M059J (cell line): Measurements from ENCODE around the gene BCAR1. TPM values are rescaled to one million over a fixed set of nuclear protein-coding genes. Genes with fewer than 3 reads are reported as not detected.
"Not testable (repeated sequence)": the region's sequence is repeated elsewhere in the genome, so short reads cannot be mapped to it uniquely, and the experiment has no call there.

ENCODE experiments used
- DNase-seq: peaks from one replicate; pipeline ENCODE4 v3.0.0-alpha.2; 2012; ENCODE audit warnings: low read depth
- total RNA-seq: library from RNA; depleted of rRNA; stranded (reverse); fragments of >200 nt; shearing (Covaris generic); gene quantifications from 2 replicates; pipeline ENCODE4 v1.2.3, GENCODE V29; 2014

BCAR1 gene
- total RNA-seq, 1 experiment from 2014 or later = 80.5 TPM

- not testable (repeated sequence) for DNase-seq
These were observed 10.8 kb downstream of the BCAR1 start for GRCh38 chr16:75240633-75241032.

DNA sequence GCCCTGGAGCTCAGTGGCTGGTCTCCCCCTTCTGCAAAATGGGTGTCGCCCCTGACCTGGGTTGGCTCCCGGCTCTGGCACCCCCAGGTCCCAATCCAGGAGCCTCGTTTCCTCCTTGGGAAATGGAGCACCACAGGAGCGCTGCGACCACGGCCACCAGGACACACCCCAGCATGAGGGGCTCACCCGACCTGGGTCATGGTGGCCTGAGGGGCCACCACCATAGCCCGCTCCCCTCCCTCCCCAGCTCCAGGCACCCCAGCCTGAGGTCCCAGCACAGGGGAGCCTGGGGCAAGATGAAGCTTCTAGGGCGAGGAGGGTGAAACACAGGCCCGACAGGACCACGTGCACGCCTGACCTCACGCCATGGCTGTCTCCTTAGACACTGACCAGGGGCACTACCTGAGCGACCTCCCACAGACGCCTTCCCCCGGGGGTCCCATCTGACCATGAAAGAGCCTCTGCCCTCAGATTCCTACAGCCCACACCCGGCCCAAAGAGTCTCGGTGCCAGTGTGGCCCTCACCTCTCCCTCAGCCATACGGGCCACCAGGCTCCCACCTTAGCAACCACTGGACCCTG lies 11.8 kb downstream of the BCAR1 start:
- no peak for DNase-seq

DNA sequence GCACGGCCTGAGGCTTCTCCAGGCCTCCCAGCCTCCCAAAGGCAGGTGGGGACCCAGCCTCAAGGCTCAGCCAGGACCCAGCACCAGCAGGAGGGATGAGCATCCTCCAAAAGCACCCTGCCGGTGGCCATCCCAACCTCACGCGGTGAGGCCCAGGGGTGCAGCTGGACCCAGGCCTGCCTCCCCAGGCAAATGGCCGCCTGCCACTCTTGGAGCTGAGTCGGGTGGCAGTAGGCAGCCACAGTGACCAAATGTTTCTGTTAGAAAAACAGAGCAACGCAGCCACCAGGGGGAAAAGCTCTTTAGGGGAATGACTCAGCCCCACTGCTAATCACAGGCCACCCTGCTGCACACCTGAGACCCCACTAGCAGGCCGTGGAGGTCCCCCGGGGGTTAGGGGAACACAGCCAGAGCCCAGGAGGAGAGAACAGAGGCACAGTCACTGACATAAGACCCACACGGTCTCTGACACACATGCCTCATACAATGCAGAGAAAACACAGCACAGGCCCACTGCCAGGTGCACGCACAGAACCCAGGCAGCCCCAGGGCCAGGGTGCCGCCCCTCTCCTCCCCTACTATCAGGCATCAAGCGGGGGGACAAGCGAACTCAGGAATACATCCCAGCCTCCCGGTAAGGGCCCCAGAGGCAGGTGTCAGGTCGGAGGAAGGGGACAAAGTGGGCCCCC lies 12.4 kb downstream of the BCAR1 start:
- DNase-seq = peak; percentile 82

DNA sequence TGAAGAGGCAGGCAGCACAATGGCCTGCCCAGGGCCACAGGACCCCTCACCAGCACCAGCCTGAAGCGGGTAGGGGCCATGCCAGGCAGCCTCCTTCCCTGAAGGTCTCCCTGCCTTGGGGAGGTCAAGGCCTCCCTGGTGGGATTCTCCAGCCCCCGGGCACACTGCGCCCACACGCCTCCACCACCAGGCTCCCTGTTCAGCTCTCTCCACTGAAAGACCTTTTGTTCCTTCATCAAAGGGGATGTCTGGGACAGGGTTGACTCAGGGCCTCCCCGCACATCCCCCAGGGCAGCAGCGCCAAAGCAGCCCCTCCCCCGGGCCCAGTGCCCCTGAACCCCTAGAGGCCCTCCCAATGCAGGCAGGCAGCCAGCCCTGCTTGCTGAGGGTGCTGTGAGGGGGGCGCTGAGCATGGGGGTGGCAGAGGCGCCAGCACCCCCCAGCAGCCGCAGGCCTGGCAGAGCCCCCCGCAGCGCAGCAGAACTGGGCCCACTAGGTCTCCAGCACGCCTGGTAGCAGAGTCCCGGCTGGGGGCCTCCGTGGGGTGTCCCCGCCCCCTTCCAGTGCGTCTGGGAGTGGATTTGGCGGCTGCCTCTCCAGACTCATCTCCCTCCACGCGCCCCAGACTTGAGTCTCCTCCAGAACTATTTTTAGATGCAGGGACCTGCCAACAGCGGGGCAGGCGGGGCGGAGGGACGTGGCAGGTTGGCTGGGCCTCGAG lies 13.1 kb downstream of the BCAR1 start:
- peak; percentile 90 for DNase-seq

DNA sequence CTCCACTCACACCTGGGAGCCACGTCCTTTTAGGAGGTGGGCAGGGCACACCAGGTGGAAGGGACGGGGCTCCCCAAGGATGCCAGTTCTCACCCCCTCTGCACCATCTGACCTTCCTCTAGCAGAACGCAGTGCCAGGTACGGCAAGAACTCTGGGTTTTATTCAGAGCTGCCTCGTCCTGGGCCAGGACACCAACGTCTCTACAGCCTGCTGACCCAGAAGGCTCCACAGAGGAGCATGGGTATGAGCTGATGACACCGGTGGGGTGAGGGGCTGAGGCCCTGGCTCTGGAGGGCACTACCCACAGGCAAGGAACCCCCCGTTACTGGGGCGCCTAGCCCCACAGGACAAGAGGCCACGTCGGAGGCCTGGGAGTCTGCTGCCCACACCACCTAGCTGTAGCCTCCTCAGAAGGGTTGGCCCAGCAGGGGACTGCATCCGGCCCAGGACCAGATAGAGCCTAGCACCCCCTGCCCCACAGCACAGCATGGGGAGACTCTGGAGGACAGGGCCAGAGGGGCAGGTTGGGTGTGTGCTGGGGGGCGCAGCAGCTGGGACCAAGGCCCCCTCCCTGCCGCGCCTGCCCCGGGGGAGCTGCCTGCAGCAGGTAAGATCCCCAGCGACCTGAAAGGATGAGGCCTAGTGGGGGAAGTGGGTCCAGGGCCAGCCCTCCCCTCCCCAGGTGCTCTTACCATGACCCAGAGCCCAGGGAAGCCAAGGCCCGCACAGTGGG lies 13.9 kb downstream of the BCAR1 start:
- DNase-seq = no peak

GRCh38 chr16:75236736-75237397 lies 14.6 kb downstream of the BCAR1 start:
- DNase-seq = no peak

DNA sequence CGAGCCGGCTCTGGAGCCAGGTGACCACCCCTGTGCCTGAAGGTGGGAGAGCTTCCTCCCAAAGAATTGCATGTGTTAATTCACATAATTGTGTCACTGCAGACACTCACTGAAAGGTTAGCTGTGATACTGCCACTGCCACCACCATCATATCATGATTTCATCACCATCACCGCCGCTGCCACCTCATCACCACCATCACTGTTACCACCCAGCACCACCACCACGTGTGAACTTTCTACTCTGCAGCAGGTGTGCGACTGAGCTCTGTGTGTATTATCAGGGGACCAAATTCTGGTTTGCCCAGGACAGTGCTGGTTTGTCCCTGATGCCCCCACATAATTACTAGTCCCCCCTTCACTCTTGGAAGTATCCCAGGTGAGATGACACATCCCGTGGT lies 15.2 kb downstream of the BCAR1 start:
- DNase-seq = no peak

- no peak for DNase-seq
These were observed 15.7 kb downstream of the BCAR1 start for GRCh38 chr16:75235721-75236193.

DNA sequence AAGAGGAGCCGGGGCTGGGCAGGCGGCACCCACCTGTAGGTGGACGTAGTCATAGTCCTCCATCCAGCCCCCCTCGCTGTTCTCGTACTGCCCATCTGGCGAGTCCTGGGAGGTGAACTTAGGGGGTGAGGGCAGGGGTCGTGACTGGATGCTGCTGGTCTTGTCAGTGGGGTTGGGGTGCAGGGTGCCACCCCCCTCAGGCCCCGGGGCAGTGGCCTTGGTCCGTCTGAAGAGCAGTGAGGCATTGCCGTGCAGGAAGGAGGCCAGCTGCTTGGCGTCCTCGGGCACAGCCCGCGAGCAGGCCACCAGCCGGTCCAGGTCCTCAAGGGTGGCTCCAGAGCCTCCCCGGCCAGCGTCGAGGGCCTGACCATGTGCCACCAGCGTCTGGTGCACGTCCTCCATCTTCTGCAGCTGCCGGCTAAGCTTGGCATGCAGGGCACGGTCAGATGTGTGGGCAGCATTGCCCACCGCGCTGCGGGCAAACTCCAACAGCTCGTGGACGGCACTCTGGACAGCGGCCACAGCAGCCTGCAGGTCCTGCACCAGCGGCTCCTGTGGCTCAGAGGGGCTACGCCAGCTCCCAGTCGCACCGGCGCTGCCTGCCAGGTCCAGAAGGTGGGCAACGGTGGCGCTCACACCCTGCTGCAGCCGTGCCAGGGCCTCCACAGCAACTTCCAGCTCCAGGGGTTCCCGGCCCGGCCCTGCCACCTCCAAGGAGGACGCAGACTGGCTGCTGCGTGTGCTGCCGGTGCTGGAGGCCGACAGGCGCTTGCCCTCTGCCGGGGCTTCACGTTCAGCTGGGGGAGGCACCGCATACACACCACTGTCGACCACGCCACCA lies 16.3 kb downstream of the BCAR1 start:
- DNase-seq = no peak

- no peak for DNase-seq
These were observed 17.8 kb downstream of the BCAR1 start for GRCh38 chr16:75233611-75233938.

GRCh38 chr16:75231570-75231969 lies 19.9 kb downstream of the BCAR1 start:
- no peak for DNase-seq

- no peak for DNase-seq
These were observed 20.8 kb downstream of the BCAR1 start for GRCh38 chr16:75230471-75231110.

DNA sequence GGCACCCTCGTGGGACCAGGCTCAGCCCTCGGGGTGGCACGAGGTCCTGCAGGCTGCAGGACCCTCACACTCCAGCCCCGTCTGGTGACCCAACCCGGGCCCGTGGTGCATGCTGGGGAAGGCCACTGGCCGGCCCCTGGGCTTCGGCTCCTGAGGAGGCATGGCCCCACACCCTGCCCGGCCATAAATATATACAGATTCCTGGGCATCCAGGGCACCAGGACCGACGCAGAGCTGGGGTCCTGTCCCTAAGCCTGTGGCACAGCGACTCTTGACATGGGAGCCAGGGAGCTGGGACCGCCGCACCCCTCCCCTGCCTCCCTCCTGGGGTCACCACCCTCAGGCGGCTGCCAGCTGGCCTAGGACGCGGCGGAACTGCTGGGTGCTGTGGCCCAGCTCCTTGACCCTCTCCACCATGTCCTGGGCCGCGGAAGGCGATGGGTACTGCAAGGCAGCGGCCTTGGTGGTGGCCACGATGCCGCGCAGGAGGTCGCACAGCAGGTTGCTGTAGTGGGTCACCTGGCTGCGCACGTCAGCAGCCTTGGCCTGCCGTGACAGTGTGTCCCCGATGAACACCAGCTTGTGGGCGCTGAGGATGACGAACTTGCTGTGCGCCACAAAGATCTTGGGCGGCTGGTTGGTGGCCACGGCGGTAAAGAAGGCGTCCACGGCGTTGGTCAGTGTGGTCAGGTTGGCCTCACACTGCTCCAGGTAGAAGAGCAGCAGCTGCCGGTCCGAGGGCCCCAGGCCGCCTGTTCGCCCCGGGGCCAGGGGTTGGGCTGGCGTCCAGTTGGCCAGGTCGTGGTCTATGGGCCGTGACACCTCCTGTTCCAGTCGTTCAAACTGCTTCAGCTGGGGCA lies 22.0 kb downstream of the BCAR1 start:
- DNase-seq = no peak

GRCh38 chr16:75228143-75228976 lies 23.1 kb downstream of the BCAR1 start:
- DNase-seq = no peak

DNA sequence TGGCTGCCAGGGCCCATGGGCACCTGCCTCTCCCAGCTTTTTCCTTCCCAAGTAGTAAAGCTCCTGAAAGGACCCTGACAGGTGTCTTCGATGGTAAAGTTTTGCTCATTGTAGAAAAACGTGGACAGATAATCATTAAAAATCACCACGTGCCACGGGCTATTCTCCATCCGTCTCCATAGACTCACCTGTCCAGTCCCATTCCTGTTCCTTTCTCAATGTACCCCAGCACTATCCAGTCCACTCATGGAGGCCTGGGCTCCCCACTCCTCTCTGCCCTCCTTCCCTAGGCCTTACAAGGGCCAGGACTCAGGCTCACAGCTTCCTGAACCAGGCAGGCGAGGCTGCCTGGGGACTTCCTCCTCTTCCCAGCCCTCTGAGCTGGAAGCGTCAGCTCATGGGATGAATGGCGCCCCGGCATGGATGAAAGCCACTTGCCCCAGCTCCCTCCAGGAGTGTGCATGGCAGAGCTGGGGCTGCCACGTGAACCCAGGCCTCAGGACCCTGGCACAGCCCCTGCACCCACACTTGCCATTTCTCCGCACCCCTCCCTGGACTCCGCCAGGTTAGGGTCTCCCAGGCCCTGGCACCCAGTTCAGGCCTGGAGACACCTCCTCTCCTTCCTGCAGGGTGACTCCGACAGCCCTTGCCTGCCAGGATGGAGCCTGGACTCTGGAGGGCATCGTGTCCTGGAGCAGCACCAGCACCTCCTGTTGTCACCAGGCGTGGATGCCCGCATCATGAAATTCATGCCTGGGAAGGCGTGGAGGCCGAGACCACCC lies 23.9 kb downstream of the BCAR1 start:
- DNase-seq = peak; percentile 44

GRCh38 chr16:75226550-75227360 lies 24.7 kb downstream of the BCAR1 start:
- DNase-seq = no peak
